Loucy (cell line): ENCODE results near the gene SLC30A2.

Source experiments
- H2AFZ ChIP-seq: fragments of 200-600 bp; sonication (generic); 2 replicates; pipeline ENCODE4 v1.6.0; 2016; ENCODE audit warnings: antibody characterized with exemption, mild to moderate bottlenecking, low read length, moderate library complexity
- H3F3A ChIP-seq: fragments of 200-600 bp; 2 replicates; pipeline ENCODE4 v1.6.0; 2016; ENCODE audit warnings: antibody characterized with exemption, low read depth, mild to moderate bottlenecking
- H3K27me3 ChIP-seq: fragments of 200-600 bp; sonication (generic); 2 replicates; pipeline ENCODE4 v1.6.1; 2014; ENCODE audit warnings: low read length, mild to moderate bottlenecking; ENCODE audit not compliant: insufficient read depth, poor library complexity, severe bottlenecking
- H3K36me3 ChIP-seq: fragments of 200-600 bp; sonication (generic); 2 replicates; pipeline ENCODE4 v1.6.1; 2016; ENCODE audit warnings: low read length; ENCODE audit not compliant: insufficient read depth
- H3K4me1 ChIP-seq: fragments of 200-600 bp; sonication (generic); 2 replicates; pipeline ENCODE4 v1.5.1; 2014; ENCODE audit warnings: low read length, mild to moderate bottlenecking; ENCODE audit not compliant: insufficient read depth, poor library complexity, severe bottlenecking
- H3K4me2 ChIP-seq: fragments of 200-600 bp; sonication (generic); 2 replicates; pipeline ENCODE4 v1.6.0; 2014; ENCODE audit warnings: antibody characterized with exemption, low read length, low read depth, mild to moderate bottlenecking; ENCODE audit not compliant: poor library complexity, severe bottlenecking
- H3K4me3 ChIP-seq: fragments of 200-600 bp; sonication (generic); 2 replicates; pipeline ENCODE4 v1.5.1; 2014; ENCODE audit warnings: low read length, mild to moderate bottlenecking, mixed read lengths; ENCODE audit not compliant: poor library complexity, severe bottlenecking
- H3K79me2 ChIP-seq: fragments of 200-600 bp; sonication (generic); 2 replicates; pipeline ENCODE4 v1.6.1; 2014; ENCODE audit warnings: low read length; ENCODE audit not compliant: insufficient read depth
- H3K9ac ChIP-seq: fragments of 200-600 bp; sonication (generic); 2 replicates; pipeline ENCODE4 v1.6.0; 2014; ENCODE audit warnings: mild to moderate bottlenecking, low read depth, low read length, moderate library complexity; ENCODE audit not compliant: poor library complexity, severe bottlenecking
- H3K9me2 ChIP-seq: fragments of 200-600 bp; sonication (generic); replicated peaks from 2 replicates; pipeline ENCODE4 v1.6.1; 2016; ENCODE audit warnings: low read depth, low read length, mixed read lengths
- H3K9me3 ChIP-seq: fragments of 200-600 bp; sonication (generic); 2 replicates; pipeline ENCODE4 v1.6.1; 2014; ENCODE audit warnings: mild to moderate bottlenecking, antibody characterized with exemption, low read length, low read depth; ENCODE audit not compliant: insufficient read depth
- H4K20me1 ChIP-seq: fragments of 200-600 bp; sonication (generic); 2 replicates; pipeline ENCODE4 v1.6.0; 2014; ENCODE audit warnings: antibody characterized with exemption, low read length, mild to moderate bottlenecking; ENCODE audit not compliant: insufficient read depth, poor library complexity, severe bottlenecking
- EZH2phosphoT487 ChIP-seq: fragments of 200-600 bp; IDR thresholded peaks from 2 replicates; pipeline ENCODE4 v1.6.1; 2018; ENCODE audit warnings: antibody characterized with exemption, mild to moderate bottlenecking, moderate library complexity, borderline replicate concordance
- TF ChIP-seq, protein P1 (sequence below): fragments of 200-600 bp; sonication (generic); conservative IDR thresholded peaks from 2 replicates; pipeline ENCODE4 v1.5.1; 2014; ENCODE audit warnings: mild to moderate bottlenecking, antibody characterized with exemption, low read length

SLC30A2 gene

DNA sequence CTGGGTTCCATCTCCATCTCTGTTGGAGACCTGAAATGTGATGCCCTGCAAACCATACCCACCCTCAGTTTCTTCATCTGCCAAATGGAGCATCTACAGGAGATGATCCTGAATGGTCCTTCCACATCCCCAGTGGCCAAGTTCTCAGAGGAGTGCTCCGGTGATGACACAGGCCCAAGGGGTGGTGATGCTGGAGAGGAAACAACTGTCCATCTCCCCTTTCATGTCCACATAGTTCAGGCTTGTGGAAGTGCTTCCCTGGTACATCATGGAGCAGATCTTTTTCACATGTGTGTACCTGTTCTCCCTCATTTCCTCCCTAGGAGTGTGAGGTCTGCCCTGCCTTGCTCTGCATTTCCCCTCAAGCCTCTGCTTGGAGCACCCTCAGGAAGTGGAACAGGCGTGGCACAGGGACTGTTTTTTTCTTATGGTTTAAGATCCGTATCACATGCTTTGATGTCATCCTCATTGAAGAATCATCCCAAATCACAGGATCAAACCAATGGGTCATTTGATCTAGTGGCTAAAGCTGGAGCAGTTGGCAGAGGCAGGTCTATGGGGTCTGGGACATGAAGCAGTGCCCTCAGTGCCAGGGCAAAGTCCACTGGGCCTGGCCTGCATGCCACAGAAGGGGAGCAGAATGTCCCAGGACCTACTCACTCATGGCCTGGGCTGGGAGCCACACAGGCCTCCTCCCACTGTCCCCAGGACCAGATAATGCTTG lies 29.7 kb upstream of the SLC30A2 start:
- H3K79me2 ChIP-seq: no peaks in the 10 kb centered on the region
- H3K4me3 ChIP-seq: no peak overlapping the region
- TF ChIP-seq, protein P1, sequence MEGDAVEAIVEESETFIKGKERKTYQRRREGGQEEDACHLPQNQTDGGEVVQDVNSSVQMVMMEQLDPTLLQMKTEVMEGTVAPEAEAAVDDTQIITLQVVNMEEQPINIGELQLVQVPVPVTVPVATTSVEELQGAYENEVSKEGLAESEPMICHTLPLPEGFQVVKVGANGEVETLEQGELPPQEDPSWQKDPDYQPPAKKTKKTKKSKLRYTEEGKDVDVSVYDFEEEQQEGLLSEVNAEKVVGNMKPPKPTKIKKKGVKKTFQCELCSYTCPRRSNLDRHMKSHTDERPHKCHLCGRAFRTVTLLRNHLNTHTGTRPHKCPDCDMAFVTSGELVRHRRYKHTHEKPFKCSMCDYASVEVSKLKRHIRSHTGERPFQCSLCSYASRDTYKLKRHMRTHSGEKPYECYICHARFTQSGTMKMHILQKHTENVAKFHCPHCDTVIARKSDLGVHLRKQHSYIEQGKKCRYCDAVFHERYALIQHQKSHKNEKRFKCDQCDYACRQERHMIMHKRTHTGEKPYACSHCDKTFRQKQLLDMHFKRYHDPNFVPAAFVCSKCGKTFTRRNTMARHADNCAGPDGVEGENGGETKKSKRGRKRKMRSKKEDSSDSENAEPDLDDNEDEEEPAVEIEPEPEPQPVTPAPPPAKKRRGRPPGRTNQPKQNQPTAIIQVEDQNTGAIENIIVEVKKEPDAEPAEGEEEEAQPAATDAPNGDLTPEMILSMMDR: no peak
- no peak for TF ChIP-seq EZH2phosphoT487
- 0 out of 2 replicates have a peak, but pooled peaks cover 3% of the 10 kb centered on the region for H3F3A ChIP-seq
- no peak overlapping the region for H3K9ac ChIP-seq
- H2AFZ ChIP-seq: no peak overlapping the region
- no peaks in the 10 kb centered on the region for H4K20me1 ChIP-seq
- H3K36me3 ChIP-seq: no peaks in the 10 kb centered on the region
- no peaks in the 10 kb centered on the region for H3K9me2 ChIP-seq
- H3K4me2 ChIP-seq: no peak overlapping the region
- no peaks in the 10 kb centered on the region for H3K27me3 ChIP-seq
- peaks cover 25% of the 10 kb centered on the region for H3K4me1 ChIP-seq
- H3K9me3 ChIP-seq: no peaks in the 10 kb centered on the region

DNA sequence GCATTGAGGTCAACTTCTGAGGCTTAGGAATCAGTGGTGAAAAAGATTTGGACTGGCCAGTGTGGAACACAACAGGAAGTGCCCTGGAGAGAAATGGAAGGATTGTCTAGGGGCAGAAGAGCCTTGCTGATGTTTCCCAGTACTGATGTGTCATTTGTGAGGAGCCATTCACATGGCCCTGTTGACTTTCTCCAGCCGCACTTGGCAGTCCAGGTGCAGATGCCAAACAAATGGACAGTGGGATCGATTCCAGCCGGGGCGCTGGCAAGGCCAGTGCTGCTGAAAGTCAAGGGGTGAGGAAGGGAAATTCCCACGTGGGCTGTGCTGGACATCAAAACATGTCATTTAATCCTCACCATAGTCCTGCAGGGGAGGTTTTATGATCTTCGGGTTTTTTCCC lies 26.4 kb upstream of the SLC30A2 start:
- Histone ChIP-seq H3K9ac (no peak overlapping the region), H4K20me1 (no peaks in the 10 kb centered on the region), H3F3A (0 out of 2 replicates have a peak, but pooled peaks cover 3% of the 10 kb centered on the region), H3K9me3 (no peaks in the 10 kb centered on the region), H3K4me2 (no peak overlapping the region), H3K36me3 (no peaks in the 10 kb centered on the region), H3K4me1 (peaks cover 35% of the 10 kb centered on the region), H3K27me3 (no peaks in the 10 kb centered on the region), H3K79me2 (no peaks in the 10 kb centered on the region), H2AFZ (no peak overlapping the region), H3K9me2 (no peaks in the 10 kb centered on the region), H3K4me3 (no peak overlapping the region)
- TF ChIP-seq, protein P1: no peak
- TF ChIP-seq EZH2phosphoT487: no peak

DNA sequence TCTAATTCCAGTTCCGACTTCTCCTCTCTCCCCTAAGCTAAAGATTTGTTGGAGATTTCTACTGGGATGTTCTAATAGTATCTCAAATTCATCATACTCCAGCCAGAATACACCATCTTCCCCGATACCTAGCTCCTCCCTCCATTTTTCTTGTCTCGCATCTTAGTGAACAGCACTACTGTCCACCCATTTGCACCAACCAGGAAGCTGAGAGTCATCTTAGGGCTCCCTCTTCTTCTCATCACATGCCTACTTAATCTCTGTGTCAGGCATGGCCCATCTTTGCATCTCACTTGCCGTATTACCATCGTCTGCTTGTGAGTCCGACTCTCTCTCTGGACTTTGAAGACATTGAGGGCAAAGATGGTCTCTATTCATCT lies 25.0 kb upstream of the SLC30A2 start:
- Histone ChIP-seq H3K4me1 (peaks cover 35% of the 10 kb centered on the region), H3K36me3 (no peaks in the 10 kb centered on the region), H4K20me1 (no peaks in the 10 kb centered on the region), H2AFZ (peak overlapping the region; percentile 58; the same call in 1 of the 2 replicates), H3K9me3 (no peaks in the 10 kb centered on the region), H3K27me3 (no peaks in the 10 kb centered on the region), H3K9me2 (no peaks in the 10 kb centered on the region), H3K79me2 (no peaks in the 10 kb centered on the region), H3K9ac (no peak overlapping the region), H3K4me2 (peak overlapping the region; percentile 26), H3K4me3 (no peak overlapping the region), H3F3A (0 out of 2 replicates have a peak, but pooled peaks cover 3% of the 10 kb centered on the region)
- no peak for TF ChIP-seq EZH2phosphoT487
- TF ChIP-seq, protein P1: no peak
